ENCODE results near the gene SKI.

SKI gene

DNA sequence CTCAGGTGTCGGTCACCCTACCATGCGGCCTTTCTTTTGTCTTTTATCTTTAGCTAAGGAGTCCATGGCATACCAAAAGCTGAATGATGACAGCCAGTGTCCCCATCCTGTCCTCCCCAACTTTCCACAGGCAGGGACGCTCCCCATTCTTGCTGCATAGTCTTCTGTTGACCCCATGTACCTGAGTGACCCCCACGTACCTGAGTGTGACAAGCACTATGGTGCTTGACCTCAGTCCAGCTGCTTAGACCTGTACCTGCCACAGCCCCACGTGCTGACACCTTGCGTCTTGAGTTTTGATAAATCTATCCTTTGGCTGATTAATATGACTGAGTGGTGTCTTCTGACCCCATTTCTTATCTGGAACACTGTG lies 26.9 kb downstream of the SKI start:
- DNase-seq (ENCODE audit: low read depth), result no peak
- TF ChIP-seq, protein P1, sequence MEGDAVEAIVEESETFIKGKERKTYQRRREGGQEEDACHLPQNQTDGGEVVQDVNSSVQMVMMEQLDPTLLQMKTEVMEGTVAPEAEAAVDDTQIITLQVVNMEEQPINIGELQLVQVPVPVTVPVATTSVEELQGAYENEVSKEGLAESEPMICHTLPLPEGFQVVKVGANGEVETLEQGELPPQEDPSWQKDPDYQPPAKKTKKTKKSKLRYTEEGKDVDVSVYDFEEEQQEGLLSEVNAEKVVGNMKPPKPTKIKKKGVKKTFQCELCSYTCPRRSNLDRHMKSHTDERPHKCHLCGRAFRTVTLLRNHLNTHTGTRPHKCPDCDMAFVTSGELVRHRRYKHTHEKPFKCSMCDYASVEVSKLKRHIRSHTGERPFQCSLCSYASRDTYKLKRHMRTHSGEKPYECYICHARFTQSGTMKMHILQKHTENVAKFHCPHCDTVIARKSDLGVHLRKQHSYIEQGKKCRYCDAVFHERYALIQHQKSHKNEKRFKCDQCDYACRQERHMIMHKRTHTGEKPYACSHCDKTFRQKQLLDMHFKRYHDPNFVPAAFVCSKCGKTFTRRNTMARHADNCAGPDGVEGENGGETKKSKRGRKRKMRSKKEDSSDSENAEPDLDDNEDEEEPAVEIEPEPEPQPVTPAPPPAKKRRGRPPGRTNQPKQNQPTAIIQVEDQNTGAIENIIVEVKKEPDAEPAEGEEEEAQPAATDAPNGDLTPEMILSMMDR (IDR thresholded peaks at IDR 0.05; ENCODE audit: low read depth, low read length), result no peak
- TF ChIP-seq MYC (IDR thresholded peaks at IDR 0.05; ENCODE audit: low read depth, low read length), result no peak
- TF ChIP-seq, protein P2, sequence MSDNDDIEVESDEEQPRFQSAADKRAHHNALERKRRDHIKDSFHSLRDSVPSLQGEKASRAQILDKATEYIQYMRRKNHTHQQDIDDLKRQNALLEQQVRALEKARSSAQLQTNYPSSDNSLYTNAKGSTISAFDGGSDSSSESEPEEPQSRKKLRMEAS (IDR thresholded peaks at IDR 0.05; ENCODE audit: low read depth, low read length), result no peak
- TF ChIP-seq POLR2A (IDR thresholded peaks at IDR 0.05; ENCODE audit: extremely low read depth, insufficient read length), result no peak
- H3K4me3 ChIP-seq (ENCODE audit: low read depth, low read length), result no peak overlapping the region

DNA sequence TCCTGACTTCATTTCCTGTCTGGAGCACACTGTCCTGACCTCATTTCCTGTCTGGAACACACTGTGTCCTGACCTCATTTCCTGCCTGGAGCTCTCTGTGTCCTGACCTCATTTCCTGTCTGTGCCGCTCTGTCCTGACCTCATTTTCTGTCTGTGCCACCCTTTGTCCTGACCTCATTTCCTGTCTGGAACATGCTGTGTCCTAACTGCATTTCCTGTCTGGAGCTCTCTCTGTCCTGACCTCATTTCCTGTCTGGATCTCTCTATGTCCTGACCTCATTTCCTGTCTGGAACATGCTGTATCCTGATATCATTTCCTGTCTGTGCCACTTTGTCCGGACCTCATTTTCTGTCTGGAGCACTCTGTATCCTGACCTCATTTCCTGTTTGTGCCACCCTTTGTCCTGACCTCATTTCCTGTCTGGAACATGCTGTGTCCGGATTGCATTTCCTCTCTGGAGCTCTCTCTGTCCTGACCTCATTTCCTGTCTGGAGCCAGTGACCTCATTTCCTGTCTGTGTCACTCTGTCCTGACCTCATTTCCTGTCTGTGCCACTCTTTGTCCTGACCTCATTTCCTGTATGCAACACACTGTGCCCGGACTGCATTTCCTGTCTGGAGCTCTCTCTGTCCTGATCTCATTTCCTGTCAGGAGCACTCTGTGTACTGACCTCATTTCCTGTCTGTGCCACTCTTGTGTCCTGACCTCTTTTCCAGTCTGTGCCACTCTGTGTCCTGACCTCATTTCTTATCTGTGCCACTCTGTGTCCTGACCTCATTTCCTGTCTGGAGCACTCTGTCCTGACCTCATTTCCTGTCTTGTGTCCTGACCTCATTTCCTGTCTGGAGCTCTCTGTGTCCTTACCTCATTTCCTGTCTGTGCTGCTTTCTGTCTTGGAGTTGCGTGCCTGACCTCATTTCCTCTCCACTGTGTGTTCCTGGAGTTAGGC lies 27.6 kb downstream of the SKI start:
- no peak for TF ChIP-seq POLR2A (IDR thresholded peaks at IDR 0.05; ENCODE audit: extremely low read depth, insufficient read length)
- TF ChIP-seq, protein P2 (IDR thresholded peaks at IDR 0.05; ENCODE audit: low read depth, low read length), result peak; percentile 21; the same call in 1 of the 2 replicates

DNA sequence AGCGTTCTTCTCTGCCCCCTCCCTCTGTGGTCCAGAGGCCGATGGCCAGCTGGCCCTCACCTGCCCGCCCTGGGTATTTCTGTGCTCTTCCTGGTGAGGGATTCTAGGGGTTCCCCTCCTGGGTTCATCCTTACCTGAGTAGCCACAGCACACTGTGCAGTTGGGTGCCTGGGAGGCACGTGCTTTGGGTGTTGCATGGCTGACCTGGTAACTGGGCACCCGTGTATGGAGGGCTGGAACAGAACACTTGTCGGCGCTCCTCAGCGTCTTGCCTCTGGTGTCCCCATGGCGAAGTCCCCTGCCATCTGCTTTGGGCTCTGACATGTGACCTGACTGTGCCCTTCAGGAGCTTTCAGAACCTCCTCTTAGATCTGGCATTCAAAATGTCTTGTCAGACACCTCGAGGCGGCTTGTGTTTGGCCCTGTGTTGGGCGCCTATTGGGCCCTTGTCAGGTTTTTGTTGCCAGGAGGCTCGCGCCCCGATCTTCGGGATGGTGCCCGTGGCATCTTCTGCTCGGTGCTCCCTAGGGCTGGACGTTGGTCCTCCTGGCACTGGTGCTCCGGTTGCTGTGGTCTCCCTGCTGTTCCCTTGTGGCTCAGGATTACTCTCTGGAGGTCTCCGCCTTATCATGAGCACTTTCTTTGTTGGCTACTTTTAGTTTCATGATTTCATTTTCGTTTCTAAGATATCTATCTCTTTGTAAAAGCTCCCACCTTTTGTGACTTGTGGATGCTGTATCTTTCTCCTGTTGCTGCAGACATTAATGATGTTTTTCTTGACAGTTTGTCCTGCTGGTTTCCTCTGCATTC lies 28.5 kb downstream of the SKI start:
- no peak overlapping the region for H3K4me3 ChIP-seq (ENCODE audit: low read depth, low read length)

More for the DNA sequence above, 27.6 kb downstream of the SKI start:
- no peak overlapping the region for H3K4me3 ChIP-seq (ENCODE audit: low read depth, low read length)
- peak; percentile 79 for DNase-seq (ENCODE audit: low read depth)

GRCh38 chr1:2257245-2257627 lies 29.1 kb downstream of the SKI start:
- TF ChIP-seq MYC (IDR thresholded peaks at IDR 0.05; ENCODE audit: low read depth, low read length) (no peak), POLR2A (IDR thresholded peaks at IDR 0.05; ENCODE audit: extremely low read depth, insufficient read length) (no peak)
- TF ChIP-seq, protein P2 (IDR thresholded peaks at IDR 0.05; ENCODE audit: low read depth, low read length), result no peak
- TF ChIP-seq, protein P1 (IDR thresholded peaks at IDR 0.05; ENCODE audit: low read depth, low read length), result no peak
- no peak overlapping the region for H3K4me3 ChIP-seq (ENCODE audit: low read depth, low read length)
- DNase-seq (ENCODE audit: low read depth), result no peak

More for the DNA sequence above, 28.5 kb downstream of the SKI start:
- no peak for DNase-seq (ENCODE audit: low read depth)
- no peak for TF ChIP-seq POLR2A (IDR thresholded peaks at IDR 0.05; ENCODE audit: extremely low read depth, insufficient read length)
- TF ChIP-seq, protein P1 (IDR thresholded peaks at IDR 0.05; ENCODE audit: low read depth, low read length), result no peak
- TF ChIP-seq, protein P2 (IDR thresholded peaks at IDR 0.05; ENCODE audit: low read depth, low read length), result no peak
- no peak for TF ChIP-seq MYC (IDR thresholded peaks at IDR 0.05; ENCODE audit: low read depth, low read length)

GRCh38 chr1:2258122-2258681 lies 30.1 kb downstream of the SKI start:
- TF ChIP-seq, protein P2 (IDR thresholded peaks at IDR 0.05; ENCODE audit: low read depth, low read length), result no peak
- TF ChIP-seq, protein P1 (IDR thresholded peaks at IDR 0.05; ENCODE audit: low read depth, low read length), result no peak
- no peak for TF ChIP-seq POLR2A (IDR thresholded peaks at IDR 0.05; ENCODE audit: extremely low read depth, insufficient read length)
- TF ChIP-seq MYC (IDR thresholded peaks at IDR 0.05; ENCODE audit: low read depth, low read length), result no peak
- no peak overlapping the region for H3K4me3 ChIP-seq (ENCODE audit: low read depth, low read length)
- no peak for DNase-seq (ENCODE audit: low read depth)
